Pancreas (tissue), 10 donors: ENCODE measurements around the gene SMIM22. TPM values are rescaled to one million over a fixed set of nuclear protein-coding genes. Genes with fewer than 3 reads are reported as not detected.

Experiments
- ATAC-seq, 4 donors: fragments of 200-7000 bp; cut with Tn5 transposase; one replicate each; pipeline versions ENCODE4 v1.8.0 to v1.9.1; 2020; ENCODE audit warnings: mild to moderate bottlenecking in 4 of 4, moderate library complexity in 4 of 4
- DNase-seq, 6 donors: peaks; one replicate each; pipeline ENCODE4 v3.0.0-alpha.2; 2020
- FAIRE-seq: peaks from 2 replicates; lab custom pipeline; 2012; peaks lifted over from hg19 to GRCh38; lab: Jason Lieb, UNC
- H3K27ac ChIP-seq, 4 donors: fragments of 200-600 bp; sonication (generic); 1 replicate in 3 of 4; 2 replicates in 1 of 4; pipeline versions ENCODE4 v1.5.0 to v1.8.0; 2020
- H3K27me3 ChIP-seq, 4 donors: fragments of 200-600 bp; one replicate each; pipeline ENCODE4 v1.8.0; 2021
- H3K36me3 ChIP-seq, 3 donors: fragments of 200-600 bp; sonication (generic) in 1 of 3; one replicate each; pipeline versions ENCODE4 v1.5.0 to v1.8.0; 2020 to 2021
- H3K4me1 ChIP-seq, 3 donors: fragments of 200-600 bp; one replicate each; pipeline ENCODE4 v1.8.0; 2021
- H3K4me3 ChIP-seq, 4 donors: fragments of 200-600 bp; sonication (generic) in 2 of 4; one replicate each; pipeline versions ENCODE4 v1.5.0 to v1.8.0; 2020 to 2021
- H3K9me3 ChIP-seq, 4 donors: fragments of 200-600 bp; one replicate each; pipeline ENCODE4 v1.8.0; 2021
- WGBS, 2 donors: extraction: QIAGEN DNeasy Blood & Tissue Kit; methylation state at CpG; one replicate each; pipeline ENCODE4 v1.1.7; 2013; 5-methylcytosine and 5-hydroxymethylcytosine counted together
- intact Hi-C, 3 donors: fragments of 100-400 bp; cut with DNase I; formaldehyde crosslinking; loops; one replicate each; pipeline versions ENCODE4 v1.11.1 to v1.14.2; 2022
- polyA plus RNA-seq, 2 donors: library from polyadenylated mRNA; stranded (reverse); fragments of 200-250 nt; gene quantifications; one replicate each; pipeline ENCODE4 v1.2.3, GENCODE V29; 2013
- total RNA-seq, 6 donors: library from RNA; stranded (reverse); fragmentation: NEBNext Ultra II Directional in 4 of 6; extraction: Animal tissue kit (Norgen Biotek cat#: 25700) in 4 of 6; gene quantifications; one replicate each; pipeline versions ENCODE4 v1.2.1 to v1.2.4, GENCODE V29; 2021 to 2023
- TF ChIP-seq, protein P1 (sequence below), 4 donors: fragments of 200-600 bp; sonication (generic) in 3 of 4; IDR thresholded peaks; one replicate each; pipeline versions ENCODE4 v1.5.0 to v1.8.0; 2021; ENCODE audit warnings: antibody characterized with exemption in 4 of 4
- donor health status: healthy with polysubstance abuse.
- donor health status: DM: no; HTN: no; CAD: no; lungs with moderate emphysema.
- donor health status: DM: no; HTN: no; CAD: no.
- donor health status: control.
- donor health status: control.
- donor health status: Bipolar disorder and iron deficiency.
- donor health status: DM: yes; HTN: yes; CAD: no.
- donor health status: DM: no; HTN: no; CAD: no.
- donor health status: DM: no; HTN: no; CAD: no.
- donor health status: DM: yes; HTN: yes; CAD: no.

Gene SMIM22
- total and polyA plus RNA-seq, 8 donors: 49.2 to 367 (median 65.5) TPM

DNA sequence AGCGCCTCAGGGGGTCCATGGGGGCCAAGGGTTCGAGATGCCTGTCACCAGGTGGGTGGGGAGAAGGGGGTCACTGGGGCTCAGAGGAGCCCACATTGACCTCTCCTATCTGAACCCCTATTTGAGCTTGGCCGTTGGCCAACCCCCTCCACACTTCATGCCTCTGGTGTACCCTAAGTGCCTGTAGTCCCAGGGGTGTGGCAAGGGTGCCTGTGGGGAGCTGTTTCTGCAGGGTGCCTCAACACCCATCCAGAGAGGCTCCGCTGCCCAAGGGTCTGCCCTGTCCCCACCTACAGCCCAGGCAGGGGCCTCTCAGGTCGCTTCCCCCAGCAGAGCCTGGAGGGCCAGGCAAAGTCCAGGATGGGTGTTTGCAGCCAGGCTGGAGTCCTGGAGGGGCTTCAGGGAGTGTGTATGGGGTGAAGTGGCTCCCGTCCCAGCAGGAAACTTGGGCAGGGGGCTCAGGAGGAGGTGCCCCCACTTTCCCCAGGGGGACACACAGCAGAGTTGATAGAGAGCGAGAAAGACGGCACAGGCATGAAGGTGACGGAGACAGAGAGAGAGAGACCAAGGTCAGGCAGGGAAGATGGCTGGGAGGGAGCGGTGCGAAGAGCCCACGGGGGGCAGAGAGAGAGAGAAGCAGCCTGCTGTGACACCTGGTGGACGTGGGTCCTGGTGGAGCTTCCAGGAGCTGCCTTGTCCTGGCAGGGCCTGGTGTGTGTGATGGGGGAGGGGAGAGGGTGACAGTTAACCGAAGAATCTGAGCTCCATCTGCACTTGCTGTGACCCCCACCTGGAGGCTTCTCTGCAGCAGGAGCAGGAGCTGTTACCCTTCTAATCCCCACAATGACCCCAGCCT lies 7.3 kb upstream of the SMIM22 start, which contains the start of gene SEPTIN12:
Gene SEPTIN12, minus strand, starts transcription at position 719 of the 856 bp plus-strand sequence. Its CDS starts 700 bp downstream, at position 19.
- Histone ChIP-seq H3K4me3 (no peak within 1 kb of the TSS), H3K9me3 (no peaks in the 10 kb centered on the region), H3K4me1 (peaks cover 3 to 8% (median 5%) of the 10 kb centered on the region in 3 donors), H3K36me3 (no peaks in the 10 kb centered on the region), H3K27ac (no peak within 1 kb of the TSS), H3K27me3 (no peaks in the 10 kb centered on the region)
- TF ChIP-seq, protein P1, sequence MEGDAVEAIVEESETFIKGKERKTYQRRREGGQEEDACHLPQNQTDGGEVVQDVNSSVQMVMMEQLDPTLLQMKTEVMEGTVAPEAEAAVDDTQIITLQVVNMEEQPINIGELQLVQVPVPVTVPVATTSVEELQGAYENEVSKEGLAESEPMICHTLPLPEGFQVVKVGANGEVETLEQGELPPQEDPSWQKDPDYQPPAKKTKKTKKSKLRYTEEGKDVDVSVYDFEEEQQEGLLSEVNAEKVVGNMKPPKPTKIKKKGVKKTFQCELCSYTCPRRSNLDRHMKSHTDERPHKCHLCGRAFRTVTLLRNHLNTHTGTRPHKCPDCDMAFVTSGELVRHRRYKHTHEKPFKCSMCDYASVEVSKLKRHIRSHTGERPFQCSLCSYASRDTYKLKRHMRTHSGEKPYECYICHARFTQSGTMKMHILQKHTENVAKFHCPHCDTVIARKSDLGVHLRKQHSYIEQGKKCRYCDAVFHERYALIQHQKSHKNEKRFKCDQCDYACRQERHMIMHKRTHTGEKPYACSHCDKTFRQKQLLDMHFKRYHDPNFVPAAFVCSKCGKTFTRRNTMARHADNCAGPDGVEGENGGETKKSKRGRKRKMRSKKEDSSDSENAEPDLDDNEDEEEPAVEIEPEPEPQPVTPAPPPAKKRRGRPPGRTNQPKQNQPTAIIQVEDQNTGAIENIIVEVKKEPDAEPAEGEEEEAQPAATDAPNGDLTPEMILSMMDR (IDR thresholded peaks at IDR 0.05): no peak
- DNase-seq (peak in 1 of 6 donors; percentile 69), FAIRE-seq (no peak), ATAC-seq (peak in 3 of 4 donors; percentile 29 to 40 (median 35))
- intact Hi-C loops: no loop called here
- WGBS, 2 donors: 62 to 67% methylated on average over 14 of the region's 14 CpGs

DNA sequence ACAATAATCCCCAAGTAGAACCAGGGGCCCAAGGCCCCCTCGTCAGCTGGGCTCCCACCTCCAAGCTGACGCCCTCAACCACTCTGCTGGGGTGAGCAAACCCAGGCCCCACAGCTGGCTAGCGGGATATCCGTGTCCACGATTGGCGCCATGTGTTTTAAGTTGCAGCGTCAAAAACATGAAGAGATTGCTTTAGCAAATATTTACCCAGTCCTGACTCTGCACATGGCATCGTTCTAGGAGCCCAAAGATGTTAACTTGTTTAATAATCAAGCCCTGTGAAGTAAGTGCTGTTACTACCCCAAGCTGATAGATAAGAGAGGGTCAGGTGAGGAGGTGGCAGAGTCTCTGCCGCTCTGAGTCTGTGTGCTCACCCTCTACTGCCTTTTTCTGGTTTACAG lies 6.7 kb upstream of the SMIM22 start:
- H3K27ac ChIP-seq: no peak overlapping the region
- H3K4me3 ChIP-seq: no peak overlapping the region
- H3K4me1 ChIP-seq: peaks cover 3 to 8% (median 5%) of the 10 kb centered on the region in 3 donors
- WGBS, 2 donors: 16% methylated on average over 9 of the region's 9 CpGs
- intact Hi-C loops: no loop called here
- ATAC-seq (peak; percentile 61 to 85 (median 80)), DNase-seq (peak in 1 of 6 donors; percentile 28), FAIRE-seq (no peak)
- TF ChIP-seq, protein P1 (IDR thresholded peaks at IDR 0.05): no peak
- no peaks in the 10 kb centered on the region for H3K27me3 ChIP-seq
- no peaks in the 10 kb centered on the region for H3K36me3 ChIP-seq
- no peaks in the 10 kb centered on the region for H3K9me3 ChIP-seq

DNA sequence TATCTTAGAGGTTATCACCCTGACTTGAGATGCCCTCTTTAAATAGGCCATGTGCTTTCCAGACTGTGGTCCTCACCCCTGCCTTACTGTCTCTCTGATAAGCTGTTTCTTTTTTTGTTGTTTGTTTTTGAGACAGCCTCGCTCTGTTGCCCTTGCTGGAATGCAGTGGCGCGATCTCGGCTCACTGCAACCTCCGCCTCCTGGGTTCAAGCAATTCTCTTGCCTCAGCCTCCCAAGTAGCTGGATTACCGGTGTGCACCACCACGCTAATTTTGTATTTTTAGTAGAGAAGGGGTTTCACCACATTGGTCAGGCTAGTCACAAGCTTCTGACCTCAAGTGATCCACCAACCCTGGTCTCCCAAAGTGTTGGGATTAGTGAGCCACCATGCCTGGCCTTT lies 6.3 kb upstream of the SMIM22 start:
- Histone ChIP-seq H3K27ac (no peak overlapping the region), H3K36me3 (no peaks in the 10 kb centered on the region), H3K27me3 (no peaks in the 10 kb centered on the region), H3K4me1 (peaks cover 3 to 8% (median 5%) of the 10 kb centered on the region in 3 donors), H3K9me3 (no peaks in the 10 kb centered on the region), H3K4me3 (no peak overlapping the region)
- 77 to 80% methylated on average over 7 of the region's 7 CpGs for WGBS, 2 donors
- no peak for FAIRE-seq
- intact Hi-C loops: no loop called here
- TF ChIP-seq, protein P1 (IDR thresholded peaks at IDR 0.05): no peak
- no peak for DNase-seq
- ATAC-seq: no peak

DNA sequence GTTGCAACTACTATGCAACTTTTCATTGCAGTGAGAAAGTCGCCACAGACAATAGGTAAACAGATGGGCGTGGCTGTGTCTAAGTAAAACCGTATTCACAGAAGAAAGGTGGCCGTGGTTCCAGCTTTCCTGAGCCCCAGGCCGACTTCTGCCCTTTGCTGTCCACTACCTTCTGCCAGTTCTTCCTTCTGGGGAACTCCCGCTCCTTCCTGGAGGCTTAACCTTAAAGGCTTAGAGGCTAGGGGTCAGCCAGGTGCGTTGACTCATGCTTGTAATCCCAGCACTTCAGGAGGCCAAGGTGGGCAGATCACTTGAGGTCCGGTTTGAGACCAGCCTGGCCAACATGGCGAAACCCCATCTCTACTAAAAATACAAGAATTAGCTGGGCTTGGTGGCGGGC lies 4.9 kb upstream of the SMIM22 start:
- FAIRE-seq: no peak
- TF ChIP-seq, protein P1 (IDR thresholded peaks at IDR 0.05): no peak
- WGBS, 2 donors: 87 to 90% methylated on average over 10 of the region's 10 CpGs

DNA sequence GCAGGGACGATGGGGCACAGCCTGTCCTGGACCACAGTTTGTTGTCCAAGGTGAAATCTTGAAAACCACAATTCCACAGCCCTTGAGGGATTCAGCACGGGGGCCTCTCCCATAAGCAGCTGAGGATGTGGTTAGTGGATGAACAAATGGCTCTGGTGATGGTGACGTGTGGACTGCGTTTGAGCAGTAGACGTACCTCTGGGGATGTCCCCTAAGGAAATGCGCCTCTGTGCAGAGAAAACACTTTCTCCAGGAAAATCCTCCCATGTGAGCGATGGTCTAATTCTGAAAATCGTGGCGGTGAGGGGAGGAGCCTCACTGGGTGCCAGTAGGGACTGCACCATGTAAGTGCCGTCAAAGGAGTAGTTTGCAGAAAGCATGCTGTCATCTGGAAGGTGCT lies 4.3 kb upstream of the SMIM22 start:
- Histone ChIP-seq H3K27ac (no peak overlapping the region), H3K4me3 (no peak overlapping the region), H3K4me1 (peaks cover 4 to 8% (median 5%) of the 10 kb centered on the region in 3 donors), H3K36me3 (no peaks in the 10 kb centered on the region), H3K27me3 (no peaks in the 10 kb centered on the region), H3K9me3 (no peaks in the 10 kb centered on the region)
- 83 to 84% methylated on average over 10 of the region's 10 CpGs for WGBS, 2 donors
- DNase-seq (no peak), ATAC-seq (no peak), FAIRE-seq (no peak)
- TF ChIP-seq, protein P1 (IDR thresholded peaks at IDR 0.05): no peak
- intact Hi-C loops: no loop called here

More for the DNA sequence above, 4.9 kb upstream of the SMIM22 start:
- Histone ChIP-seq H3K36me3 (no peaks in the 10 kb centered on the region), H3K4me1 (peaks cover 3 to 8% (median 5%) of the 10 kb centered on the region in 3 donors), H3K9me3 (no peaks in the 10 kb centered on the region), H3K27ac (no peak overlapping the region), H3K27me3 (no peaks in the 10 kb centered on the region), H3K4me3 (no peak overlapping the region)
- intact Hi-C loops: no loop called here
- DNase-seq (no peak), ATAC-seq (no peak)
